Stimulated activated CD4-positive, alpha-beta T cell treated with anti-CD3 and anti-CD28 coated beads, Interleukin-2, amount 100 ng/mL, for 24 hours (primary cell): ENCODE data around the gene PEX11G.

ENCODE experiments used
- DNase-seq, 2 donors: peaks; one replicate each; pipeline ENCODE4 v3.0.0-alpha.2; 2020

Gene PEX11G

GRCh38 chr19:7521551-7522071 lies 32.8 kb upstream of the PEX11G start:
- no peak for DNase-seq

- DNase-seq, result no peak
Measured at GRCh38 chr19:7520131-7521051, 31.6 kb upstream of the PEX11G start.

GRCh38 chr19:7519361-7520130 lies 30.7 kb upstream of the PEX11G start:
- DNase-seq, result no peak

GRCh38 chr19:7516878-7517277 lies 28.0 kb upstream of the PEX11G start:
- DNase-seq, result no peak

GRCh38 chr19:7516333-7516732 lies 27.5 kb upstream of the PEX11G start:
- no peak for DNase-seq

- peak in 1 of 2 donors; percentile 59 for DNase-seq
Measured at GRCh38 chr19:7515645-7516151, 26.9 kb upstream of the PEX11G start, which contains the start of gene ZNF358. Gene ZNF358, plus strand, starts transcription at chr19:7516103. Its CDS starts 3,140 bp downstream, at chr19:7519243.

- DNase-seq, result no peak
Measured at GRCh38 chr19:7515110-7515644, 26.3 kb upstream of the PEX11G start.

GRCh38 chr19:7513809-7514642 lies 25.2 kb upstream of the PEX11G start:
- no peak for DNase-seq

GRCh38 chr19:7512400-7512851 lies 23.6 kb upstream of the PEX11G start:
- no peak for DNase-seq

- DNase-seq, result peak in 1 of 2 donors; percentile 20
Measured at GRCh38 chr19:7509625-7510024, 20.8 kb upstream of the PEX11G start.

- peak; percentile 19 to 36 for DNase-seq
Measured at GRCh38 chr19:7507884-7508283, 19.0 kb upstream of the PEX11G start.

GRCh38 chr19:7506385-7507328 lies 17.8 kb upstream of the PEX11G start:
- peak; percentile 44 to 68 for DNase-seq

- peak; percentile 26 to 47 for DNase-seq
Measured at GRCh38 chr19:7505682-7506384, 17.0 kb upstream of the PEX11G start.

GRCh38 chr19:7505288-7505681 lies 16.4 kb upstream of the PEX11G start:
- DNase-seq, result no peak

GRCh38 chr19:7504684-7505083 lies 15.8 kb upstream of the PEX11G start:
- DNase-seq, result no peak

- DNase-seq, result no peak
Measured at GRCh38 chr19:7502552-7502951, 13.7 kb upstream of the PEX11G start.

GRCh38 chr19:7500811-7501450 lies 12.1 kb upstream of the PEX11G start:
- peak; percentile 60 to 81 for DNase-seq

GRCh38 chr19:7497292-7497691 lies 8.5 kb upstream of the PEX11G start:
- DNase-seq, result no peak

- no peak for DNase-seq
Measured at GRCh38 chr19:7494416-7495098, 5.7 kb upstream of the PEX11G start.
